ENCODE data around the gene VAV2. TPM values are rescaled to one million over a fixed set of nuclear protein-coding genes. Genes with fewer than 3 reads are reported as not detected.
"Not testable (repeated sequence)": the region's sequence is repeated elsewhere in the genome, so short reads cannot be mapped to it uniquely, and the experiment has no call there.

The VAV2 gene
- total and polyA plus RNA-seq, 5 experiments from 2014 or later: 0.20 to 4.3 (median 0.36) TPM

DNA sequence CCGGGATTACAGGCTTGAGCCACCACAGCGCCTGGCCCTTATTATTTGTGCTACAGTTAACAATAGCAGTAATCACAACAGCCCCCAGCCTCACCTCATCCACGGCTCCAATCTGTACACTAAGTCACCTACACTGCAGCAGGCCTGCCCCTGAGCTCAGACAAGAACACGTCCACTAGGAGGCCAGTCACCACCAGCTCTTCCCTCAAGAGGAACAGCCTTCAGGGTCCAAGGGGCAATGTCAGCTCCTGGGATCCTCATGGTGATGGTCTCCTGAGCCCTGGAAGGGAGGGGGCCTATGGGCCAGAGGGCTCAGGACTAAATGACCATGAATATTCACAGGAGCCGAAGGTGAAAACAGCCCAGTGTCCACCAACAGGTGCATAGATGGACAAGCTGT, 67.7 kb downstream of the VAV2 start:
- POLR2A ChIA-PET: no interaction called here
- DNase-seq: no peak
- H3K27ac Mint-ChIP-seq: no peak overlapping the region
- H3K9me3 Mint-ChIP-seq: peaks cover 0 to 2% (median 0%) of the 10 kb centered on the region in 9 donors
- H3K4me3 Mint-ChIP-seq: no peak overlapping the region
- ATAC-seq: no peak
- H3K4me1 Mint-ChIP-seq: no peaks in the 10 kb centered on the region
- no peaks in the 10 kb centered on the region for H3K36me3 Mint-ChIP-seq
- peaks cover 0 to under 1% (median 0%) of the 10 kb centered on the region in 5 donors for H3K27me3 Mint-ChIP-seq

GRCh38 chr9:133923608-133924007, 68.5 kb downstream of the VAV2 start:
- ATAC-seq, H3K9me3 Mint-ChIP-seq, H3K4me3 Mint-ChIP-seq, H3K27me3 Mint-ChIP-seq, H3K36me3 Mint-ChIP-seq, H3K27ac Mint-ChIP-seq, DNase-seq, POLR2A ChIA-PET, H3K4me1 Mint-ChIP-seq: not testable (repeated sequence)

- H3K4me1 Mint-ChIP-seq: peaks cover 0 to 5% (median 0%) of the 10 kb centered on the region in 4 donors
- ATAC-seq (no peak), DNase-seq (no peak)
- H3K36me3 Mint-ChIP-seq: no peaks in the 10 kb centered on the region
- H3K27me3 Mint-ChIP-seq: peaks cover 2 to 19% (median 5%) of the 10 kb centered on the region in 5 donors
- peaks cover 0 to 2% (median 0%) of the 10 kb centered on the region in 9 donors for H3K9me3 Mint-ChIP-seq
- POLR2A ChIA-PET: no interaction called here
- H3K4me3 Mint-ChIP-seq: no peak overlapping the region
- no peak overlapping the region for H3K27ac Mint-ChIP-seq
Observed at GRCh38 chr9:133921866-133922265, 70.3 kb downstream of the VAV2 start.

- DNase-seq (no peak), ATAC-seq (no peak)
- H3K36me3 Mint-ChIP-seq: no peaks in the 10 kb centered on the region
- H3K9me3 Mint-ChIP-seq: peaks cover 0 to 2% (median 0%) of the 10 kb centered on the region in 9 donors
- no peak overlapping the region for H3K4me3 Mint-ChIP-seq
- H3K4me1 Mint-ChIP-seq: peaks cover 0 to 11% (median under 1%) of the 10 kb centered on the region in 4 donors
- no peak overlapping the region for H3K27ac Mint-ChIP-seq
- POLR2A ChIA-PET: no interaction called here
- peaks cover 2 to 28% (median 6%) of the 10 kb centered on the region in 5 donors for H3K27me3 Mint-ChIP-seq
Observed at GRCh38 chr9:133920471-133920870, 71.7 kb downstream of the VAV2 start.

GRCh38 chr9:133919253-133920115, 72.6 kb downstream of the VAV2 start:
- DNase-seq (no peak), ATAC-seq (no peak)
- Mint-ChIP-seq H3K9me3 (peaks cover 0 to 2% (median 0%) of the 10 kb centered on the region in 9 donors), H3K36me3 (no peaks in the 10 kb centered on the region), H3K4me1 (peaks cover 0 to 14% (median under 1%) of the 10 kb centered on the region in 4 donors), H3K27ac (no peak overlapping the region), H3K27me3 (peaks cover 2 to 37% (median 6%) of the 10 kb centered on the region in 5 donors), H3K4me3 (no peak overlapping the region)
- POLR2A ChIA-PET: no interaction called here

GRCh38 chr9:133918111-133918813, 73.9 kb downstream of the VAV2 start:
- Mint-ChIP-seq H3K27ac (no peak overlapping the region), H3K4me1 (peaks cover 0 to 17% (median 2%) of the 10 kb centered on the region in 4 donors), H3K27me3 (peaks cover 2 to 37% (median 6%) of the 10 kb centered on the region in 5 donors), H3K9me3 (peaks cover 0 to 2% (median 0%) of the 10 kb centered on the region in 9 donors), H3K36me3 (no peaks in the 10 kb centered on the region), H3K4me3 (no peak overlapping the region)
- POLR2A ChIA-PET: no interaction called here
- ATAC-seq (no peak), DNase-seq (no peak)

DNA sequence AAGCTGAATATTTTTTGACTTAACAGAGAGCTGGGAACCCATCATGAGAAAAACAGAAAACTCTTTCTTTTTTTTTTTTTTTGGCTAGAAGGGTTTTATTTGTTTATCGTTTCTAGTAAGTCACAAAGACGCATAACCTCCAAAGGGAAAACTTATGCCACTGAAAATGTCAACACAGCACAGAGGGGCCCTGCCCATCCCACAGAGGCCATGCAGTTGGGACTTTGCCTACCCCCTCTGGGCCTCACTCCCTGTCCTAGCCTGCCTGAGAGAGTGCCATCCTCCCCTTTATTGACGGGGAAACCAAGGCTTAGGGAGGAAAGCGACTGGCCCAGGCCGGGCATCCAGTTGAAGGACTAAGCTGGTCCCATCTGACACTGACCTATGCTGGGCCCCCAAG, 74.7 kb downstream of the VAV2 start:
- H3K27ac Mint-ChIP-seq: no peak overlapping the region
- H3K9me3 Mint-ChIP-seq: no peaks in the 10 kb centered on the region
- peaks cover 2 to 37% (median 6%) of the 10 kb centered on the region in 5 donors for H3K27me3 Mint-ChIP-seq
- DNase-seq: no peak
- ATAC-seq: no peak
- no peaks in the 10 kb centered on the region for H3K36me3 Mint-ChIP-seq
- H3K4me1 Mint-ChIP-seq: peaks cover 0 to 17% (median 2%) of the 10 kb centered on the region in 4 donors
- POLR2A ChIA-PET: no interaction called here
- no peak overlapping the region for H3K4me3 Mint-ChIP-seq

DNA sequence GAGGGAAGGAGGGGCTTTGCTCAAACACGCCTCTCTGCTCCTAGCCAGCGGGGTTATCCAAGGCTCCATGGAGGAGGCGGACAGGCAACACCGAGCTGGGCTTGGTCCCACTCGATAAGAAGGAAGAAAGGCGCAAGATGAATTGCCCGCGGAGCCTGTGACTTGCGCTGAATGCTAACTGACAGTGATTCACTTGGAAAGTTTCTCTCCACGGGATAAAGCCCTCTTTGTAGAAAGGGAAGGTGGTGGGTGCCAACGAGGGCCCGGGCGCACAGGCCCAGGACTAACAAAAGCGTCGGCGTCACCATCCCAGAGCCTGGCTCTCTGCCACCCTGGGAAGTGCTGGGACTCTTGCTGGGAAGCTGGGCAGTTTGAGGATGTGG, 76.0 kb downstream of the VAV2 start:
- Mint-ChIP-seq H3K4me3 (no peak overlapping the region), H3K4me1 (peaks cover 0 to 17% (median 2%) of the 10 kb centered on the region in 4 donors), H3K27me3 (peaks cover 2 to 37% (median 6%) of the 10 kb centered on the region in 5 donors), H3K9me3 (no peaks in the 10 kb centered on the region), H3K36me3 (no peaks in the 10 kb centered on the region), H3K27ac (peak overlapping the region in 1 of 10 donors; percentile 11)
- ATAC-seq (no peak), DNase-seq (no peak)
- POLR2A ChIA-PET: no interaction called here

- DNase-seq: no peak
- no peaks in the 10 kb centered on the region for H3K9me3 Mint-ChIP-seq
- H3K4me1 Mint-ChIP-seq: peaks cover 0 to 17% (median 2%) of the 10 kb centered on the region in 4 donors
- POLR2A ChIA-PET: no interaction called here
- no peaks in the 10 kb centered on the region for H3K36me3 Mint-ChIP-seq
- no peak overlapping the region for H3K4me3 Mint-ChIP-seq
- no peak for ATAC-seq
- peak overlapping the region in 1 of 10 donors; percentile 11 for H3K27ac Mint-ChIP-seq
- H3K27me3 Mint-ChIP-seq: peaks cover 2 to 37% (median 6%) of the 10 kb centered on the region in 5 donors
Observed at GRCh38 chr9:133915534-133916158, 76.5 kb downstream of the VAV2 start.

GRCh38 chr9:133914442-133915342, 77.4 kb downstream of the VAV2 start:
- ATAC-seq: no peak
- POLR2A ChIA-PET: no interaction called here
- peak overlapping the region in 1 of 10 donors; percentile 65 for H3K27ac Mint-ChIP-seq
- no peak for DNase-seq
- H3K36me3 Mint-ChIP-seq: no peaks in the 10 kb centered on the region
- no peak overlapping the region for H3K4me3 Mint-ChIP-seq
- peaks cover 2 to 37% (median 6%) of the 10 kb centered on the region in 5 donors for H3K27me3 Mint-ChIP-seq
- H3K4me1 Mint-ChIP-seq: peaks cover 0 to 17% (median 2%) of the 10 kb centered on the region in 4 donors
- no peaks in the 10 kb centered on the region for H3K9me3 Mint-ChIP-seq

DNA sequence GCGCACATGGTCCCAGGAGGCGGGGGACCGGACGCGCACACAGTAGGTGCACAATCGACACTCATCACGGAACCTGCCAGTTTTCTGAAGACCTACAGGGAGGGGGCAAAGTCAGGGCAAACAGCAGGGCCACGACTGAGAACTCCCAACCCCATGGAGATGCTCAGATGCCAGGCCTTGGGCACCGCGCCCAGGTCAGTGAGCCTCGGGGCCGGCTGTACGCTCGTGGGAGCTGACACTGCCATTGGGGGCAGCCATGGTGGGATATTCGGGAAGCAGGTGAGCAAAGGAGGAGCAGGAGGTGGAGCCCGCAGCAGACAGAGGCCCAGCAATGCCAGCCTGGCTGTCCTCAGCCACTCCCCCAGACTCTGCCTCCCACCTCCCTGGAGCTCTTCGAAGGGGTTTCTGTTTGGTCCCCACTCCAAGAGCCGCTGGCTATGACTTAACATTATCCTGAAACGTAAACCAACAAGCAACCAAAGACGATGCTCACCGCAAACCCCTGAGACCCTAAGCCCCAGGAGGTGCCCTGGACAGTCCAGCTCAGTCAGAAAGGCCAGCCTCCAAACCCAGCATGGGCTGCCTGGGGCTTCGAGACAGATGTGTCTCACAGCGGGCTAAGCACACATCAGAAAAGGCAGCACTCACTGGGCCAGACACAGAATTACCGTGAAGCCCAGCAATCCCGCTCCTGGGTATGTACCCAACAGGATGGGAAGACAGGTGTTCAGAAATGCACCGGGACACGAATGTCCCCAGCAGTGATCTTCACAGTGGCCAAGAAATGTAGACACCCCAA, 78.4 kb downstream of the VAV2 start:
- Mint-ChIP-seq H3K4me1 (peaks cover 0 to 19% (median 2%) of the 10 kb centered on the region in 4 donors), H3K9me3 (no peaks in the 10 kb centered on the region), H3K4me3 (no peak overlapping the region), H3K27ac (peak overlapping the region in 1 of 10 donors; percentile 65), H3K36me3 (no peaks in the 10 kb centered on the region), H3K27me3 (peaks cover 0 to 29% (median 3%) of the 10 kb centered on the region in 5 donors)
- POLR2A ChIA-PET: no interaction called here
- DNase-seq: no peak
- ATAC-seq: no peak

Data from naive thymus-derived CD8-positive, alpha-beta T cell (primary cell).